AG04449 (cell line): Measurements from ENCODE around the gene CDCA4.

Source experiments
- CTCF ChIA-PET: fragments of 350-600 bp; formaldehyde crosslinking; extraction: SDS; loops from one replicate; lab custom pipeline; 2021; ENCODE audit warnings: antibody characterized with exemption; lab: Yijun Ruan, JAX
- POLR2A ChIA-PET: fragments of 400-600, 350-600 bp; formaldehyde crosslinking; extraction: SDS; loops from one replicate; lab custom pipeline; 2020; ENCODE audit warnings: antibody characterized with exemption, inconsistent platforms; lab: Yijun Ruan, JAX
- DNase-seq: peaks from one replicate; pipeline ENCODE4 v3.0.0-alpha.2; 2010; ENCODE audit warnings: low read depth, low spot score
- H3K4me3 ChIP-seq: 2 replicates; pipeline ENCODE4 v1.5.1; 2011; ENCODE audit warnings: low read depth, mild to moderate bottlenecking, control low read depth, low read length
- TF ChIP-seq, protein P1 (sequence below): IDR thresholded peaks from one replicate; pipeline ENCODE4 v1.5.1; 2011; ENCODE audit warnings: mild to moderate bottlenecking, moderate library complexity, low read length, control low read depth, inconsistent platforms; ENCODE audit not compliant: insufficient read depth; ENCODE audit errors: missing control alignments

The CDCA4 gene

DNA sequence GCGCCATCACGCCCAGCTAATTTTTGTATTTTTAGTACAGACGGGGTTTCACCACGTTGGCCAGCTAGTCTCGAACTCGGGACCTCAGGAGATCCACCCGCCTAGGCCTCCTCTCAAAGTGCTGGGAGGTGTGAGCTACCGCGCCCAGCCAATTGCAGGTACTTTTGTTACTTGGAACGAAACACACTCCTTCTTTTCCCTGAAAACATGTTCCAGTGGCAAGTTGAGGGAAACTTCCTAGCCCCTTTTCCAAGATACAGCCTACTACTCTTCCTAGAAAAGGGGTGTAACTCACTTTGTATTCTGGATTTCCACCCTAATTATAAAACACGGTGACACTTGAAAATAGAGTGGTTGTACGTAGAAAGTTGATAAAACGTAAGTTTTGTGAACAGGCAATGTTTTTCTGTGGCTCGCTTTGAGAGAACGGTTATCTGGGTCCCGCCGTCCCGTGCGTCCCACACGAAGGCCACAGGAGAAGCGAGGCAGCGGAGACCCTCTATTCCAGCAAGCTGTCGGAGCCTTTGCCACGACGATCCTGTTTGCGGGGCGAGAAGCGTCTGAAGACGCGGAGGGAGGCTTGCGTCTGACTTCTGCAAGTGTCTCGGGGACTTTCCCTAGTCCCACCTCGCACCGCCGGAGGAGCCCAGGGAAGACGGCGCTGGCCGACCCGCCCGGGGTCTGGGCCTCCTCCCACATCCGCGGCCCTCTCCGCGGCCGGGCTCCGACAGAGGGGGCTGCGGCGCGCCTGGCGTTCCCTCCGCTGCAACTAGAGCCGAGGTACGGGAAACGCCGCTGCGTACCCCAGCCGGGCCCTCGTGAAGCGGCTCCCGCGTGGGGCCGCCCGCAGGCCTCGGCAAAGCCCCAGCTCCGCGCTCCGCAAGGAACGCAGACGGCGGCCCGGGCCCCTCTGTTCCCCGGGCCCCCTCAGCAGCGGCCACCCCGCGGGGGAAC lies 745 bp downstream of the CDCA4 start:
- TF ChIP-seq, protein P1, sequence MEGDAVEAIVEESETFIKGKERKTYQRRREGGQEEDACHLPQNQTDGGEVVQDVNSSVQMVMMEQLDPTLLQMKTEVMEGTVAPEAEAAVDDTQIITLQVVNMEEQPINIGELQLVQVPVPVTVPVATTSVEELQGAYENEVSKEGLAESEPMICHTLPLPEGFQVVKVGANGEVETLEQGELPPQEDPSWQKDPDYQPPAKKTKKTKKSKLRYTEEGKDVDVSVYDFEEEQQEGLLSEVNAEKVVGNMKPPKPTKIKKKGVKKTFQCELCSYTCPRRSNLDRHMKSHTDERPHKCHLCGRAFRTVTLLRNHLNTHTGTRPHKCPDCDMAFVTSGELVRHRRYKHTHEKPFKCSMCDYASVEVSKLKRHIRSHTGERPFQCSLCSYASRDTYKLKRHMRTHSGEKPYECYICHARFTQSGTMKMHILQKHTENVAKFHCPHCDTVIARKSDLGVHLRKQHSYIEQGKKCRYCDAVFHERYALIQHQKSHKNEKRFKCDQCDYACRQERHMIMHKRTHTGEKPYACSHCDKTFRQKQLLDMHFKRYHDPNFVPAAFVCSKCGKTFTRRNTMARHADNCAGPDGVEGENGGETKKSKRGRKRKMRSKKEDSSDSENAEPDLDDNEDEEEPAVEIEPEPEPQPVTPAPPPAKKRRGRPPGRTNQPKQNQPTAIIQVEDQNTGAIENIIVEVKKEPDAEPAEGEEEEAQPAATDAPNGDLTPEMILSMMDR, result no peak
- CTCF ChIA-PET, result interaction anchor here (0.7 to 6.2 kb wide), 11 partner anchors 9 to 121 kb away, joined by 3 to 31 read pairs (median 4); no protein-coding TSS in a partner anchor
- peak overlapping the region; percentile 75 for H3K4me3 ChIP-seq
- POLR2A ChIA-PET, result interaction anchor here (0.7 to 1.6 kb wide), 3 partner anchors 36 to 460 kb away, joined by 3 to 10 read pairs (median 3); no protein-coding TSS in a partner anchor
- DNase-seq, result no peak

DNA sequence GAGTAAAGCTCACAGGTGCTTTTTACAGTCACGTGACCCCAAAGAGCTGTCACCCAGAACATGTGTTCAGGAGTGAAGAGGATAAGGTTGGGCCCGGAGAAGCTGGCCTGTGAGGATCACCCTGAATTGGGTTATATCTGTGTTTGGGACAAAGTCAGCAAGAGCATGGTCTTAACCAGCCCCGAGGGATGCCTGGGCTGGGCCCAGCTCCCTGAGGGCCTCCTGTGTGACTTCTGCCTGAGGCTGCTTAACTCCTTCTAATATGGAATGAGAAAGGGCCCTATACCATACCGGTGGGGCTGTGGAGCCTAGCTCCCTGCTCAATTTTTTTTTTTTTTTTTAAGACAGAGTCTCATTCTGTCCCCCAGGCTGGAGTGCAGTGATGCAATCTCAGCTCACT lies 2.5 kb downstream of the CDCA4 start:
- ChIA-PET CTCF (interaction anchor here (1.3 to 6.2 kb wide), 5 partner anchors 28 to 122 kb away, joined by 4 to 31 read pairs (median 6); no protein-coding TSS in a partner anchor), POLR2A (no interaction called here)
- TF ChIP-seq, protein P1, result no peak
- H3K4me3 ChIP-seq, result no peak overlapping the region; the same call in 1 of the 2 replicates
- DNase-seq, result no peak

DNA sequence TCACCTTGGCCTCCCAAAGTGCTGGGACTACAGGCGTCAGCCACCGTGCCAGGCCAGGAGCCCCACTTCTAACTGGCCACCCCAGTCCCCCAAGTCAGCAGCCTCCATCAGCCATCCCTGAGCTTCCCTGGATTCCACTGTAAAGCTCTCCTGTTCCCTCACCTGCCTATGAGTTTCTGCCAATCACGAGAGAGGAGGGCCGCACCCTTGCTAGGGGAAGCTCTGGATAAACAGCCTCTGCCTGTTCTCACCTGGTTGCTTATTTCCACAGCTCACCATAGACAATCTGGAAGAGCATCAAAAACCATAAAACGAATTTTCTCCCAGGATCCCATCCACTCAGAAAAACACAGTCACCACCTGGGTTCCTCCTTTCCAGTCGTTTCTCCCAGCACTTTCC lies 5.0 kb downstream of the CDCA4 start:
- TF ChIP-seq, protein P1, result no peak
- no peak for DNase-seq
- no peak overlapping the region for H3K4me3 ChIP-seq
- ChIA-PET POLR2A (no interaction called here), CTCF (interaction anchor here (1.1 to 6.2 kb wide), 2 partner anchors 30 to 40 kb away, joined by 4 to 31 read pairs; no protein-coding TSS in a partner anchor)

DNA sequence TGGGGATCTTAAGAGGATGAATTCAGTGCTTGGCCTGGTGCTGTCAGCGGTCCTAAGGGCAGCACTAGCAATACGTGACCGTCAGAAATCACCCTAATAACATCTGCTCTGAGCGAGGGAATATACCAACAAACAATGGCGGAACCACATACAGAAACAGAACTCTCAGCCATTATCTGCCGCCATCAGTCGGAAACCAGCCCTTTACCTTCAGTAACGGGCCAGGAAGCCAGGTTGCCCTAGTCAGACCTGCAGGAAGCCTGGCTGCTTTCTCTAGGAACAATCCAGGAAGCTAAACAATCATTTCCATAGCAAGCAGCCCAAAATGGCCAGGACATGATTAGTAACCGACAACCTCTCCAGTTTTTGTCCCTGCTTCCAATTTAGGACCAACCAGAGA lies 5.6 kb downstream of the CDCA4 start:
- H3K4me3 ChIP-seq, result no peak overlapping the region
- no peak for DNase-seq
- TF ChIP-seq, protein P1, result no peak
- ChIA-PET POLR2A (no interaction called here), CTCF (interaction anchor here (1.1 to 2.6 kb wide), 2 partner anchors 31 kb away, joined by 4 to 14 read pairs; no protein-coding TSS in a partner anchor)

DNA sequence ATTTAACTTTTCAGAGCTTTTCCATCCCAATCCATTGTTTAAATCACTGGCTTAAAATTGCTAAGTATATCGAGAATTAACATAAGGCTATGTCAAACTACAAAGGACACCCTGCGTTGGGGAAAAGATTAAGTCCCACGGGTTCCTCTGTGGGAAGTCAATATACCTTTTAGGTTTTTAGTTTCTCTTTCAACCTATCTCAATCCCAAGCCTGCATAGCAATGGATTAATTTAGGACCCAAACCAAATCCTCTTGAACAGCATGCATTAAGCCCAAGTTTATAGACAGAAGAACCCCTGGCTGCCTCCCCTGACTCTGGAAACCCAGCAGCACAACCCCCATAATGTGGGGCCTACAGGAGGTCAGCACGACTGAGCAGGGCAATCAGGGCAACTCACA lies 6.3 kb downstream of the CDCA4 start:
- CTCF ChIA-PET, result interaction anchor here (1.7 to 2.6 kb wide), 2 partner anchors 31 to 39 kb away, joined by 5 to 14 read pairs; no protein-coding TSS in a partner anchor
- POLR2A ChIA-PET, result no interaction called here
- DNase-seq, result no peak
- no peak overlapping the region; the same call in 1 of the 2 replicates for H3K4me3 ChIP-seq
- TF ChIP-seq, protein P1, result no peak

DNA sequence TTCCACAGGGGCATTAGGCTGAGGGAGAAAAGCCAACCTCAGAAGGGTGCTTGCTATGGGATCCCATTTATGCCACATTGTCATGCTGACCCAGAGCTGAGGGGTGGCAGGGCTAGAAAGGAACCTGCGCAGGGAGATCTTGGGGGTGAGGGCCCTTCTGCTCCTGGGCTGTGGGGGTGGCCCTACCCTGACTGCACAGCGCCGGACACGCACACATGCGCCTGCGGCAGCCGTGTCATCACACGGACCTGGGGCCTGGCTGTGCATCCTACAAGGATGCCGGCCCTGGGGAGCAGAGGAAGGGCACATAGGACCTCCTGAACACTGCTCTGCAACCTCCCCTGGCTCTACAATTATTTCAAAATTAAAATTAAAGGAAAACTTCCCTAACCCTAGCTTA lies 6.9 kb downstream of the CDCA4 start:
- no peak for DNase-seq
- CTCF ChIA-PET, result interaction anchor here (1.7 to 2.6 kb wide), 2 partner anchors 32 to 39 kb away, joined by 5 to 14 read pairs; no protein-coding TSS in a partner anchor
- TF ChIP-seq, protein P1, result no peak
- POLR2A ChIA-PET, result no interaction called here
- H3K4me3 ChIP-seq, result no peak overlapping the region
